KOPT-K1 (cell line): ENCODE results near the gene STPG4.
"Not testable (repeated sequence)": the region's sequence is repeated elsewhere in the genome, so short reads cannot be mapped to it uniquely, and the experiment has no call there.

Source experiments
- H3K27ac ChIP-seq: fragments of 200-600 bp; sonication (generic); 2 replicates; pipeline ENCODE4 v1.5.1; 2016; ENCODE audit warnings: antibody characterized with exemption, mild to moderate bottlenecking, low read depth, low read length; ENCODE audit not compliant: poor library complexity, severe bottlenecking
- H3K36me3 ChIP-seq: fragments of 200-600 bp; sonication (generic); 2 replicates; pipeline ENCODE4 v1.5.1; 2017; ENCODE audit warnings: antibody characterized with exemption, mild to moderate bottlenecking, low read length, moderate library complexity; ENCODE audit not compliant: insufficient read depth
- H3K9me3 ChIP-seq: fragments of 200-600 bp; sonication (generic); 2 replicates; pipeline ENCODE4 v1.5.1; 2017; ENCODE audit warnings: antibody characterized with exemption, low read length, mild to moderate bottlenecking; ENCODE audit not compliant: insufficient read depth, poor library complexity, severe bottlenecking

Gene STPG4

GRCh38 chr2:47181176-47181575 lies 26.1 kb upstream of the STPG4 start:
- no peaks in the 10 kb centered on the region for H3K36me3 ChIP-seq
- no peak overlapping the region for H3K27ac ChIP-seq
- H3K9me3 ChIP-seq = no peaks in the 10 kb centered on the region

GRCh38 chr2:47180531-47180930 lies 25.4 kb upstream of the STPG4 start:
- H3K36me3 ChIP-seq = no peaks in the 10 kb centered on the region
- H3K9me3 ChIP-seq = no peaks in the 10 kb centered on the region
- H3K27ac ChIP-seq = no peak overlapping the region

- Histone ChIP-seq H3K27ac (no peak overlapping the region), H3K9me3 (no peaks in the 10 kb centered on the region), H3K36me3 (peaks cover 10% of the 10 kb centered on the region)
Measured at GRCh38 chr2:47179388-47179787, 24.3 kb upstream of the STPG4 start.

GRCh38 chr2:47178341-47178740 lies 23.2 kb upstream of the STPG4 start:
- Histone ChIP-seq H3K36me3 (peaks cover 20% of the 10 kb centered on the region), H3K27ac (no peak overlapping the region), H3K9me3 (no peaks in the 10 kb centered on the region)

- no peaks in the 10 kb centered on the region for H3K9me3 ChIP-seq
- H3K27ac ChIP-seq = peak overlapping the region; percentile 99
Measured at GRCh38 chr2:47177043-47177565, 22.0 kb upstream of the STPG4 start.

GRCh38 chr2:47174733-47175361 lies 19.7 kb upstream of the STPG4 start:
- Histone ChIP-seq H3K9me3 (no peaks in the 10 kb centered on the region), H3K36me3 (peaks cover 55% of the 10 kb centered on the region), H3K27ac (peak overlapping the region; percentile 99)

More at GRCh38 chr2:47177043-47177565, 22.0 kb upstream of the STPG4 start:
- peaks cover 32% of the 10 kb centered on the region for H3K36me3 ChIP-seq

- peaks cover 62% of the 10 kb centered on the region for H3K36me3 ChIP-seq
Measured at GRCh38 chr2:47173986-47174732, 19.1 kb upstream of the STPG4 start.

GRCh38 chr2:47172922-47173695 lies 18.0 kb upstream of the STPG4 start:
- H3K27ac ChIP-seq = peak overlapping the region; percentile 99
- peaks cover 72% of the 10 kb centered on the region for H3K36me3 ChIP-seq
- H3K9me3 ChIP-seq = no peaks in the 10 kb centered on the region

More at GRCh38 chr2:47173986-47174732, 19.1 kb upstream of the STPG4 start:
- H3K9me3 ChIP-seq = no peaks in the 10 kb centered on the region
- peak overlapping the region; percentile 99 for H3K27ac ChIP-seq

GRCh38 chr2:47172156-47172921 lies 17.2 kb upstream of the STPG4 start:
- peaks cover 80% of the 10 kb centered on the region for H3K36me3 ChIP-seq
- no peak overlapping the region for H3K27ac ChIP-seq
- no peaks in the 10 kb centered on the region for H3K9me3 ChIP-seq

- Histone ChIP-seq H3K27ac (no peak overlapping the region), H3K36me3 (peaks cover 100% of the 10 kb centered on the region), H3K9me3 (no peaks in the 10 kb centered on the region)
Measured at GRCh38 chr2:47169784-47170183, 14.7 kb upstream of the STPG4 start.

GRCh38 chr2:47168895-47169294 lies 13.8 kb upstream of the STPG4 start:
- H3K9me3 ChIP-seq, H3K27ac ChIP-seq: not testable (repeated sequence)
- H3K36me3 ChIP-seq = peaks cover 99% of the 10 kb centered on the region

GRCh38 chr2:47167149-47167548 lies 12.0 kb upstream of the STPG4 start:
- Histone ChIP-seq H3K27ac (no peak overlapping the region), H3K36me3 (peaks cover 99% of the 10 kb centered on the region), H3K9me3 (no peaks in the 10 kb centered on the region)

- Histone ChIP-seq H3K9me3 (no peaks in the 10 kb centered on the region), H3K36me3 (peaks cover 99% of the 10 kb centered on the region), H3K27ac (no peak overlapping the region)
Measured at GRCh38 chr2:47165001-47165555, 10.0 kb upstream of the STPG4 start.

- Histone ChIP-seq H3K9me3 (no peaks in the 10 kb centered on the region), H3K27ac (no peak overlapping the region), H3K36me3 (peaks cover 99% of the 10 kb centered on the region)
Measured at GRCh38 chr2:47162780-47163179, 7.7 kb upstream of the STPG4 start.
